Adrenal gland (tissue), 12 donors: ENCODE measurements around the gene ACACB. TPM values are rescaled to one million over a fixed set of nuclear protein-coding genes. Genes with fewer than 3 reads are reported as not detected.

Experiments used
- DNase-seq, 7 donors: peaks; one replicate each; pipeline ENCODE4 v3.0.0-alpha.2; 2019 to 2020
- H3K27ac ChIP-seq, 5 donors: fragments of 200-600 bp; sonication (generic) in 4 of 5; 1 replicate in 3 of 5; 2 replicates in 2 of 5; pipeline versions ENCODE4 v1.5.1 to v1.8.0; 2016 to 2020; ENCODE audit warnings: mild to moderate bottlenecking in 1 of 5
- H3K27me3 ChIP-seq: fragments of 200-600 bp; 2 replicates; pipeline ENCODE4 v1.8.0; 2021
- H3K36me3 ChIP-seq, 2 donors: fragments of 200-600 bp; replicated peaks in 1 of 2; 1 replicate in 1 of 2; 2 replicates in 1 of 2; pipeline versions ENCODE4 v1.5.1 to v1.8.0; 2018 to 2022
- H3K4me1 ChIP-seq, 2 donors: fragments of 200-600 bp; replicated peaks in 1 of 2; 1 replicate in 1 of 2; 2 replicates in 1 of 2; pipeline versions ENCODE4 v1.5.1 to v1.8.0; 2018 to 2021
- H3K4me3 ChIP-seq, 4 donors: fragments of 200-600 bp; sonication (generic) in 3 of 4; one replicate each; pipeline ENCODE4 v1.5.1; 2016 to 2018
- H3K9me3 ChIP-seq, 3 donors: fragments of 200-600 bp; sonication (generic) in 1 of 3; replicated peaks in 1 of 3; 1 replicate in 2 of 3; 2 replicates in 1 of 3; pipeline versions ENCODE4 v1.5.1 to v1.8.0; 2016 to 2021
- CTCF ChIP-seq, 6 experiments: fragments of 450-650 bp in 4 of 6; fragments of 200-600 bp in 2 of 6; sonication (generic) in 1 of 6; IDR thresholded peaks; 1 replicate in 5 of 6; 2 replicates in 1 of 6; pipeline versions ENCODE4 v1.5.1 to v1.8.0; 2016 to 2021; ENCODE audit warnings: antibody characterized with exemption in 6 of 6, mild to moderate bottlenecking in 2 of 6, moderate library complexity in 1 of 6
- POLR2A ChIP-seq, 2 donors: fragments of 450-650 bp; IDR thresholded peaks; one replicate each; pipeline ENCODE4 v1.6.1; 2017; ENCODE audit warnings: antibody characterized with exemption in 2 of 2, mild to moderate bottlenecking in 2 of 2, moderate library complexity in 1 of 2
- WGBS, 4 donors: extraction: QIAGEN DNeasy Blood & Tissue Kit in 2 of 4; methylation state at CpG; one replicate each; pipeline versions ENCODE4 v1.1.5 to v1.1.7; 2013 to 2017; 5-methylcytosine and 5-hydroxymethylcytosine counted together
- intact Hi-C, 2 donors: fragments of 100-400 bp; cut with DNase I; formaldehyde crosslinking; loops; one replicate each; pipeline versions ENCODE4 v1.14.1 to v1.15.0; 2022 to 2023
- polyA plus RNA-seq, 3 donors: library from polyadenylated mRNA; stranded (reverse); fragments of 200-250 nt in 2 of 3; fragments of 350-450 nt in 1 of 3; fragmentation: Illumina TruSeq in 1 of 3; extraction: RNeasy Lipid Tissue Mini Kit (QIAGEN cat#74804) in 1 of 3; gene quantifications; one replicate each; pipeline ENCODE4 v1.2.3, GENCODE V29; 2013 to 2014
- total RNA-seq, 9 donors: library from RNA; depleted of rRNA in 4 of 9; stranded (reverse); fragments of >200 nt in 4 of 9; fragments of 120-200 nt in 1 of 9; fragmentation: NEBNext Ultra II Directional in 1 of 9; extraction: Animal tissue kit (Norgen Biotek cat#: 25700) in 1 of 9; gene quantifications; one replicate each; pipeline versions ENCODE4 v1.1.0 to v1.2.4, GENCODE V29; 2013 to 2023
- donor health status: healthy with polysubstance abuse.
- donor health status: Bipolar disorder and iron deficiency.
- donor health status: DM: yes; HTN: yes; CAD: no.
- donor health status: DM: no; HTN: no; CAD: no.
- donor health status: DM: no; HTN: no; CAD: no.
- donor health status: DM: yes; HTN: yes; CAD: no.

ACACB gene
- total and polyA plus RNA-seq, 12 donors, result 35.5 to 143 (median 65.7) TPM

- Histone ChIP-seq H3K4me1 (peaks cover 9 to 36% of the 10 kb centered on the region in 2 donors), H3K27me3 (no peaks in the 10 kb centered on the region), H3K9me3 (no peaks in the 10 kb centered on the region), H3K36me3 (no peaks in the 10 kb centered on the region), H3K4me3 (no peak overlapping the region), H3K27ac (peak overlapping the region in 2 of 5 donors; percentile 34 to 87)
- intact Hi-C loops, result no loop called here
- DNase-seq, result peak in 1 of 7 donors; percentile 41
- WGBS, 4 donors, result 81 to 87% (median 84%) methylated on average over 9 of the region's 9 CpGs
- TF ChIP-seq POLR2A (IDR thresholded peaks at IDR 0.05) (no peak), CTCF (IDR thresholded peaks at IDR 0.05) (no peak)
These were observed 33.8 kb downstream of the ACACB start for GRCh38 chr12:109150124-109150640.

GRCh38 chr12:109151457-109151856 lies 35.1 kb downstream of the ACACB start:
- intact Hi-C loops, result no loop called here
- Histone ChIP-seq H3K4me1 (peaks cover 13 to 44% of the 10 kb centered on the region in 2 donors), H3K27ac (peak overlapping the region in 1 of 5 donors; percentile 36), H3K36me3 (no peaks in the 10 kb centered on the region), H3K27me3 (no peaks in the 10 kb centered on the region), H3K9me3 (no peaks in the 10 kb centered on the region), H3K4me3 (no peak overlapping the region)
- TF ChIP-seq CTCF (IDR thresholded peaks at IDR 0.05) (no peak), POLR2A (IDR thresholded peaks at IDR 0.05) (no peak)
- WGBS, 4 donors, result 87 to 90% (median 88%) methylated on average over 4 of the region's 4 CpGs
- peak in 2 of 7 donors; percentile 8 to 13 for DNase-seq

- intact Hi-C loops, result no loop called here
- Histone ChIP-seq H3K4me1 (peaks cover 29 to 52% of the 10 kb centered on the region in 2 donors), H3K9me3 (no peaks in the 10 kb centered on the region), H3K4me3 (peak overlapping the region in 1 of 4 donors; percentile 68), H3K27ac (peak overlapping the region; percentile 73 to 95 (median 85)), H3K36me3 (no peaks in the 10 kb centered on the region), H3K27me3 (no peaks in the 10 kb centered on the region)
- DNase-seq, result peak in 6 of 7 donors; percentile 49 to 70 (median 54)
- whole genome bisulfite sequencing, 4 donors, result 23 to 28% (median 25%) methylated on average over 17 to 18 of the region's 18 CpGs
- TF ChIP-seq POLR2A (IDR thresholded peaks at IDR 0.05) (no peak), CTCF (IDR thresholded peaks at IDR 0.05) (no peak)
These were observed 37.5 kb downstream of the ACACB start for GRCh38 chr12:109153821-109154441.

- WGBS, 4 donors, result 0 to 1% (median 1%) methylated on average over 18 to 61 of the region's 61 CpGs
- peak overlapping the region; percentile 73 to 95 (median 85) for H3K27ac ChIP-seq
- H3K4me1 ChIP-seq, result peaks cover 29 to 59% of the 10 kb centered on the region in 2 donors
These were observed 38.4 kb downstream of the ACACB start for GRCh38 chr12:109154451-109155438.

More at GRCh38 chr12:109154451-109155438, 38.4 kb downstream of the ACACB start:
- Histone ChIP-seq H3K36me3 (no peaks in the 10 kb centered on the region), H3K27me3 (no peaks in the 10 kb centered on the region), H3K4me3 (peak overlapping the region in 2 of 4 donors; percentile 60 to 68), H3K9me3 (no peaks in the 10 kb centered on the region)
- peak; percentile 87 to 94 (median 93) for DNase-seq
- TF ChIP-seq CTCF (IDR thresholded peaks at IDR 0.05) (no peak), POLR2A (IDR thresholded peaks at IDR 0.05) (peak; percentile 62 to 80)
- intact Hi-C loops, result no loop called here
